AG09319 (cell line): ENCODE measurements around the gene MPEG1.
A peak's percentile ranks its signal among the peaks of the same experiment; 100 is the strongest.

ENCODE experiments used
- DNase-seq: peaks from one replicate; pipeline ENCODE4 v3.0.0-alpha.2; 2010; ENCODE audit warnings: low read depth; ENCODE audit errors: extremely low read depth
- TF ChIP-seq, protein P1 (sequence below): IDR thresholded peaks from 2 replicates; pipeline ENCODE4 v1.5.1; 2011; ENCODE audit warnings: low read depth, mild to moderate bottlenecking, inconsistent platforms, low read length, moderate library complexity

MPEG1 gene

DNA sequence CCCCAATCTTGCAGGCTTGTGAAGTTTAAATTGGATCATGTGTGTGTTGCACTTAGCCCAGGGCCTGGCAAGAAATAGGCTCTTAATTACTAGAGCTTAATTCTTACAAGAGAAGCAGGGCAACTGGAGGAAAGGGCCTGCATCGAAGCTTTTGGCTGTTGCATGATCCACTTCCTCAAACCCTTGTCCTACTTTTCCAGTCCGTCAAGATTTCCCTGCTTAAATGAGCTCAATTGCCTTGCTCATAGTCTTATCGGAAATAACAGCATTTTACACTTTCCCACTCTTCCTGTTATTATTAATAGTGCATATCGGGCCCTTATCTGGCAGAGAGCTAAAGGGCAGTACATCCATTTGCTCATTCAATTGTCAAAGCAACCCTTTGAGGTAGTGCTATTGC, 22.7 kb downstream of the MPEG1 start:
- DNase-seq = no peak
- TF ChIP-seq, protein P1, sequence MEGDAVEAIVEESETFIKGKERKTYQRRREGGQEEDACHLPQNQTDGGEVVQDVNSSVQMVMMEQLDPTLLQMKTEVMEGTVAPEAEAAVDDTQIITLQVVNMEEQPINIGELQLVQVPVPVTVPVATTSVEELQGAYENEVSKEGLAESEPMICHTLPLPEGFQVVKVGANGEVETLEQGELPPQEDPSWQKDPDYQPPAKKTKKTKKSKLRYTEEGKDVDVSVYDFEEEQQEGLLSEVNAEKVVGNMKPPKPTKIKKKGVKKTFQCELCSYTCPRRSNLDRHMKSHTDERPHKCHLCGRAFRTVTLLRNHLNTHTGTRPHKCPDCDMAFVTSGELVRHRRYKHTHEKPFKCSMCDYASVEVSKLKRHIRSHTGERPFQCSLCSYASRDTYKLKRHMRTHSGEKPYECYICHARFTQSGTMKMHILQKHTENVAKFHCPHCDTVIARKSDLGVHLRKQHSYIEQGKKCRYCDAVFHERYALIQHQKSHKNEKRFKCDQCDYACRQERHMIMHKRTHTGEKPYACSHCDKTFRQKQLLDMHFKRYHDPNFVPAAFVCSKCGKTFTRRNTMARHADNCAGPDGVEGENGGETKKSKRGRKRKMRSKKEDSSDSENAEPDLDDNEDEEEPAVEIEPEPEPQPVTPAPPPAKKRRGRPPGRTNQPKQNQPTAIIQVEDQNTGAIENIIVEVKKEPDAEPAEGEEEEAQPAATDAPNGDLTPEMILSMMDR = no peak

DNA sequence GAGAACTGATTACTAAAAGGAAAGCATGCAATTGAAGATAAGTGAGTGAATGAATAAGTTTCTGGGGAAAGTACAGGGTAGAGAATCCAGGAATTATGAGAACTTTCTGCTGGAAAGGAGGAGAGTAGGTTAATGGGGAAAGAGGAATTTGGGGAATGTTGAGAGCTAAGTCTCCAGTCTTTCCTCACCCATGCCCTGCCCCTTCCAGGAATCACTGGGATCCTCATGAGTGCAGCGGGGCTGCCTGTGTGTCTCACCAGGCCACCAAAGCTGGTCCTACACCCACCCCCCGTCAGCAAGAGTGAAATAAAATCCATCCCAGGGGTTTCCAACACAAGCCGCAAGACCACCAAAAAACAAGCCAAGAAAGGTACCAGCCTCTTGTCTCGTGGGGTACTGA, 23.8 kb downstream of the MPEG1 start:
- no peak for DNase-seq
- TF ChIP-seq, protein P1 = no peak

DNA sequence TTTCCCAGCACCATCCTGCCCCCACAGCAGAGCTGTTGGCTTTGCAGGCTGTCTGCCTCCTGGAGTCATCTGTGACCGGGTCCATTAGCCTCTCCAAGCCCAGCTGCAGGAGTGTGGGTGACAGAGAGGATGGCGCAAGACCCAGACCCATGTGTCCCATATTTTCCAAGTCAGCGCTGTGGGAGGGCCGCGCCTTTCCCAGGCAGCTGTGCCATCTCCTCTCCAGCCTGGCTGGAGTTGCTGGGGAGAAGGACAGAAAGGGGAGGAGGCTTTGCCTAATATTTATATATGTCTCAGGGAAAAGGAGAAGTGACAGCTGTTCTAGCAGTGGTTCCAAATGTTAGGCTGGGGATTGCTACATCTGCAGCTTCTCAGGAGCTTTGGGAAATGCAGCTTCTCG, 25.1 kb downstream of the MPEG1 start:
- TF ChIP-seq, protein P1 = no peak

DNA sequence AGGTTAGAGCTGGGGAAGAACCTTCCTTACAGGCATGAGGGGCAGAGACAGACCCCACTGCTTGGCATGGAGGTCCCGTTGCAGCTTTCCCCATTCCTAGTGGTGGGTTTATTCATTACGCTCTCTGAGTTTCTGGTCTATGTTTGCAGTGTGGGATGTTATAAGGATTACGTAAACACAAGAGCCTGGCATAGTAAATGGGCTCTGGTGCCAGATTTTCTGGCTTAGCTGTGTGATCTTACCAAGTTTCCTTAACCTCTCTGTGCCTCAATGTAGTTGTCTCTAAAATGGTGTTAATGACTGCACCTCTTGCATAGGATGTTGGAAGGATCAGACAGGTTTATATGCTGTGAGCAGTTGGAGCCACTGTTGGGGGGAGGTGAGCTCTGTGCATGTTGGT, 25.7 kb downstream of the MPEG1 start:
- TF ChIP-seq, protein P1 = no peak
- DNase-seq = no peak

More for the DNA sequence above, 25.1 kb downstream of the MPEG1 start:
- DNase-seq = no peak

DNA sequence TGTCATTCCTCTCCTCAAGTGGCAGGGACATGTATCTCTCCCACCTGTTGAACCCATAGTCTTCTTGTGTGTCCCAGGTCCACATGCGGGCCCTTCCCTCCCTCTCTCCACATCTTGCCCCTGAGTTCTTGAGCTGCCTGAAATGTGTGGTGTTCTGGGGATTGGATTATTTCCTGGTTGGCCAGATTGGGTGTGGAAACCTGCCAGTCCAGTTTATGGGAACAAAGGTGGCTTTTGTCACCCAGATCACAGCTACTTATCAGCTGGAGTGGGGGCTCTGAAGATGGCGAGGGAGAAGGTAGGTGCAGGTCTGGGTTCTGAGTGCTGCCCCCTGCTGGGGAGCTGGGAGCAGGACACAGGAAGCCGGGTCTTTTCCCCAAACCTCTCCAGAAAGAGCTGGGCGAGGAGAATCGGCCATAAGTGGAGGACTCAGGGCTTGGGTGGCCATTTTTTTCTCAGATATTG, 26.6 kb downstream of the MPEG1 start:
- TF ChIP-seq, protein P1 = peak; percentile 54
- no peak for DNase-seq

DNA sequence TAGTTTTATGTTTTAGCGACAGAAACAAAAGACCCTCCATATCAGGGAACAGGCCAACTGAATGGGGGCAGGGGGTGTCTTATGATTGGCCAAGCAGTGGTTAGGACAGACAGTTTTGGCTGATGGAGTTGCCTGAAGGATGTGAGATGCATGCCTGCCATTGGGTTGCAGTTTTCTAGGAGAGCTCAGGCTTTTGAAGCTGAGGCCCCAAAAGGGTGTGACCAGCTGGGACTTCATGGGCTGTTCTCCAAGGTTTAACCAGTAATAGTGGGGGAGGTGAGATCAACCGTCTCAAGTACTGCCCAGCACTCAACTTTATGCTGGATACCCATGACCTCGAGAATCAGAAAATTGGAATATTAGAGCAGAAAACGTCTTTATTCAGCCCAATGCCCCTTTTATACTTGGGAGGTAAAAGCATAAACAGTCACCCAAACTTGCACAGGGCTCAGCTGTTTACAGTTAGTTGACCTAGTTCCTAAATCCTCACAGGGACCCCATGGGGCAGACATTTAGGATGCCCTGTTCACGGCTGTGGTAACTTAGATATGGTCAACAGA, 27.3 kb downstream of the MPEG1 start:
- no peak for DNase-seq
- TF ChIP-seq, protein P1 = no peak

DNA sequence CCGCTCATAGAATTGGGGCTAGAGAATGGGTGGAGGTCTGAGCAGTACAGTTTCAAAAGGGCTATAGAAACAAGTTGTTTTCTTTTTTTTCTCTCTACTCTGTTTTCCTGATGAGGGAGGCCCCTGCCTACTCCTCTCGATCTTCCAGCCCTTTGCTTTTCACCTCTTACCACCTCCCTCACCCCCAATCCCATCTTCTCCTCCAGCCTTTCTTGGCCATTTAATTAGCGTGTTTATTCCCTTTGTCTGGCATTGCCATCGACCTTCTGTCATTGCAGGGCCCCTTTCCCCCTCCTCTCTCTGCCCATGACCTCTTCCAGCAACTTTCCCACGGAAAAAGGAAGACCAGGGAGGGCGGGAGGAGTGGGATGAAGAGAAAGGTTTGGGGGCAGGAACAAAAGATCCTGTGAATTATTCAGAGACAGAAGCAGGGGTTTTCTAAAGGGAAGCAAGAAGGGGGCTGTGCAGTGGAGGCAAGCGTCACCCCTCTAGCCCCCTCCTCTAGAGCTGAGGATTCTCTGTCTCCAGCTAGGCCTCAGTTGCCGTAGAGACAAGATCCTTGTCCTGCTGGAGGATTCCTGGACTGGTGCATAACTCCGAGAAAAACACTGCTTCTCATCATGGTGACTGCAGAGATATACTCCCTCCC, 27.9 kb downstream of the MPEG1 start:
- no peak for DNase-seq
- TF ChIP-seq, protein P1 = no peak
